ENCODE data around the gene HOXA7. TPM values are rescaled to one million over a fixed set of nuclear protein-coding genes. Genes with fewer than 3 reads are reported as not detected.
A peak's percentile ranks its signal among the peaks of the same experiment; 100 is the strongest.

HOXA7 gene
- total RNA-seq, 1 experiment from 2014 or later, result 2.6 TPM

DNA sequence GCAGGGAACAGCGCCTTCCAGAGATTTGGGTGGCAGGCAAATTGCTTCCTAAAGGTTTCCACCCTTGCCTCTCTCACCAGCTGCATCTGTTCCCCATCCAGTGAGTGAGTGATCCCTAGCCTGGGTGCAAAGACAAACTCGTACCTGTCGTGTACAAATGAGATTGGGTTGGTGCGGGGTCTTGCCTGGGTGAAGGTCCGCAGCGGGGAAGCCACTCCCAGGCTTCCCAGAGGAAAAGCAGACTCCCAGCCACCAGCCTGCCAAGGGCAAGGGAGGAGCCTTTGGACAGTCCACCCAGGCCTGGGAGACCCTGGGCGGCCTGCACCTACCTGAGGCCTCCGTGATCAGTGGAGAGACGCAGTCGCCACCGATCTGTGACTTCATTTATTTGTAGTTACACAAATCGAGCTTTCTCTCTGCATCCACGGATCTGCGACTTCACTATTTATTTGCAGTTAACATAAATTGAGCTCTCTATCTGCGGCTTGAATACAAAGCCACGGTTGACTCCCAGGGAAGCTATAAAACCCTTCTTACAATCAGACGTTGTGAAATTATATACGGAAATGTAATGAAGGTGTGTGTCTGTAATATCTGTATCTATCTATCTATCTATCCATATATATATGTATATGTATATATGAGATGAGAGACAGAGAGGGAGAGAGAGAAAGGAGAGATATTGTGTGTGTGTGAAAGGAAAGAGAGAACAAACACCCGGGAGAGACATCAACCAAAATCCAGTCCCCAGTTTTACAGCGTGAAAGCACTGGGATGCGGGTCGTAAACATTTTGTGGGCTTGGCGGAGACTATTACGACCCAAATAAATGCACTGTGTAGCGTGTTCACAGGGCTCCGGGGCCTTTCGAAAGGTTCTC, 3.0 kb upstream of the HOXA7 start:
- H3K9me2 ChIP-seq (replicated peaks; ENCODE audit: low read length), result no peaks in the 10 kb centered on the region
- no peaks in the 10 kb centered on the region for H3K9me3 ChIP-seq (ENCODE audit: low read length)
- intact Hi-C loops (cut with micrococcal nuclease), result loop anchor here (2.0 to 5.0 kb wide), 6 partner anchors 61 to 1267 kb away; no protein-coding TSS in a partner anchor
- H3K27me3 ChIP-seq (ENCODE audit: low read length), result no peaks in the 10 kb centered on the region
- ChIA-PET CTCF (interaction anchor here (0.6 to 1.2 kb wide), 2 partner anchors 16 to 304 kb away, joined by 6 read pairs; no protein-coding TSS in a partner anchor), POLR2A (ENCODE audit: unreplicated experiment) (no interaction called here)
- peak overlapping the region; percentile 93 for H3K4me2 ChIP-seq (ENCODE audit: low read length)
- TF ChIP-seq, protein P1, sequence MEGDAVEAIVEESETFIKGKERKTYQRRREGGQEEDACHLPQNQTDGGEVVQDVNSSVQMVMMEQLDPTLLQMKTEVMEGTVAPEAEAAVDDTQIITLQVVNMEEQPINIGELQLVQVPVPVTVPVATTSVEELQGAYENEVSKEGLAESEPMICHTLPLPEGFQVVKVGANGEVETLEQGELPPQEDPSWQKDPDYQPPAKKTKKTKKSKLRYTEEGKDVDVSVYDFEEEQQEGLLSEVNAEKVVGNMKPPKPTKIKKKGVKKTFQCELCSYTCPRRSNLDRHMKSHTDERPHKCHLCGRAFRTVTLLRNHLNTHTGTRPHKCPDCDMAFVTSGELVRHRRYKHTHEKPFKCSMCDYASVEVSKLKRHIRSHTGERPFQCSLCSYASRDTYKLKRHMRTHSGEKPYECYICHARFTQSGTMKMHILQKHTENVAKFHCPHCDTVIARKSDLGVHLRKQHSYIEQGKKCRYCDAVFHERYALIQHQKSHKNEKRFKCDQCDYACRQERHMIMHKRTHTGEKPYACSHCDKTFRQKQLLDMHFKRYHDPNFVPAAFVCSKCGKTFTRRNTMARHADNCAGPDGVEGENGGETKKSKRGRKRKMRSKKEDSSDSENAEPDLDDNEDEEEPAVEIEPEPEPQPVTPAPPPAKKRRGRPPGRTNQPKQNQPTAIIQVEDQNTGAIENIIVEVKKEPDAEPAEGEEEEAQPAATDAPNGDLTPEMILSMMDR (conservative IDR thresholded peaks at IDR 0.05; ENCODE audit: low read depth, low read length), result no peak
- TF ChIP-seq EZH2phosphoT487 (IDR thresholded peaks at IDR 0.05; ENCODE audit: borderline replicate concordance, low read length) (no peak), EZH2 (IDR thresholded peaks at IDR 0.05; ENCODE audit: low read length, unreplicated experiment) (no peak)
- peak overlapping the region; percentile 84 for H3K4me3 ChIP-seq (ENCODE audit: low read length)
- H3K9ac ChIP-seq (ENCODE audit: low read length), result peak overlapping the region; percentile 84
- H4K20me1 ChIP-seq (ENCODE audit: low read length), result peaks cover 20% of the 10 kb centered on the region
- peaks cover 5% of the 10 kb centered on the region for H3F3A ChIP-seq (ENCODE audit: low read length, unreplicated experiment)
- peak overlapping the region; percentile 97 for H3K27ac ChIP-seq (ENCODE audit: low read length)
- peaks cover 33% of the 10 kb centered on the region for H3K79me2 ChIP-seq (ENCODE audit: low read length)
- ATAC-seq, result peak; percentile 3
- peaks cover 20% of the 10 kb centered on the region for H3K4me1 ChIP-seq (ENCODE audit: insufficient read depth, low read length)
- peaks cover 20% of the 10 kb centered on the region for H3K36me3 ChIP-seq (ENCODE audit: low read depth, low read length)
- DNase-seq, result peak; percentile 52
- peak overlapping the region; percentile 91 for H2AFZ ChIP-seq (ENCODE audit: low read length)
- no TSS peak for BruUV-seq (replicated peaks)

DNA sequence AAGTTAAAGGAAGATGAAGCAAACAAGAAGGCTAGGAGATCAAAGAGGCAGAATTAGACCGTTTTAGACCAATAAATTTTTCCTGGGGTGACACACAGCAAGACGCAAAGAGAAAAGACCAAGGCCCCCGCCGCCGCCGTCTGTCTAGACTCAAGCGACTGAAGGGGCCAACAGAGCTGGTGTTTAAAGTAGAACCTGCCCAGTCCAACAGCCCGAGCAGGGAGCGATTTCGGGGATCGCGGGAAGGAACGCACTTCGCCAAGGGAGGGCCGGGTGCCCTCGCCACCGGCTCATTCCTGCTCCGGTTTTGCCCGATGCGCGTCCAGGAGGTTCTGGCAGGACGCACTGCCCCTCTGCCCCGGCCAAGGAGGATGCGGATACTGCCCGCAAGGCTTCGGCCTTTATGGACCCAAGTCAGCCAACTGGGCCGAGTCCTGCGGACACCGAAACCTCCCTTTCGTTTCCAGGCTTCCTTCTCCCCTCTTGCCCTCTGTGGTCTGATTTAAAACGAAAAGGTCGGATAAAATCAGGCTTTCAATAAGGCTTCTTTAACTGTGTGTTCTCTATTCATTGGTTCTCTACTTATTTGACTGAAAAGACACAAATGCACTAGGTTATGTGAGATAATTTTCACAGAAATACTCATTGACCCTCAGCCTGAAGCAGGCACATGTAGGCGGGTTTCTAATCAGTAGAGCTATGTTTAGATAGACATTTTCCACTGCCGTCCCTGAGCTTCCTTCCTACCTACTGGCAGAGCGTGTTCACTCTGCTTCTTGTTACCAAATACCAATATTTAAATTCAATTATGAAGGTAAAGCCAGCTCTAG, 2.2 kb upstream of the HOXA7 start:
- intact Hi-C loops (cut with micrococcal nuclease), result loop anchor here (2.0 kb wide), 1 partner anchor 60 kb away; no protein-coding TSS in a partner anchor

More for the DNA sequence above, 2.2 kb upstream of the HOXA7 start:
- no peaks in the 10 kb centered on the region for H3K9me3 ChIP-seq (ENCODE audit: low read length)
- no peaks in the 10 kb centered on the region for H3K9me2 ChIP-seq (replicated peaks; ENCODE audit: low read length)
- H4K20me1 ChIP-seq (ENCODE audit: low read length), result peaks cover 13% of the 10 kb centered on the region
- ChIA-PET POLR2A (ENCODE audit: unreplicated experiment) (interaction anchor here (0.5 kb wide), 1 partner anchor 307 kb away, joined by 9 read pairs; no protein-coding TSS in a partner anchor), CTCF (interaction anchor here (1.2 kb wide), 1 partner anchor 303 kb away, joined by 6 read pairs; no protein-coding TSS in a partner anchor)
- H3K27ac ChIP-seq (ENCODE audit: low read length), result no peak overlapping the region
- ATAC-seq, result no peak
- no peak for TF ChIP-seq EZH2 (IDR thresholded peaks at IDR 0.05; ENCODE audit: low read length, unreplicated experiment)
- peaks cover 20% of the 10 kb centered on the region for H3K4me1 ChIP-seq (ENCODE audit: insufficient read depth, low read length)
- DNase-seq, result no peak
- peaks cover 5% of the 10 kb centered on the region for H3F3A ChIP-seq (ENCODE audit: low read length, unreplicated experiment)
- peak overlapping the region; percentile 91; the same call in 1 of the 2 replicates for H2AFZ ChIP-seq (ENCODE audit: low read length)
- H3K9ac ChIP-seq (ENCODE audit: low read length), result no peak overlapping the region
- BruUV-seq (replicated peaks), result no TSS peak
- no peak overlapping the region for H3K4me3 ChIP-seq (ENCODE audit: low read length)
- H3K36me3 ChIP-seq (ENCODE audit: low read depth, low read length), result peaks cover 12% of the 10 kb centered on the region
- no peaks in the 10 kb centered on the region for H3K27me3 ChIP-seq (ENCODE audit: low read length)
- peaks cover 24% of the 10 kb centered on the region for H3K79me2 ChIP-seq (ENCODE audit: low read length)
- peak overlapping the region; percentile 93; the same call in 1 of the 2 replicates for H3K4me2 ChIP-seq (ENCODE audit: low read length)

Data from PC-3 (cell line).